Right atrium auricular region (tissue), 2 donors: ENCODE measurements around the gene TIGIT. TPM values are rescaled to one million over a fixed set of nuclear protein-coding genes. Genes with fewer than 3 reads are reported as not detected.
"Not testable (repeated sequence)": the region's sequence is repeated elsewhere in the genome, so short reads cannot be mapped to it uniquely, and the experiment has no call there.

Experiments used
- DNase-seq: peaks from one replicate; pipeline ENCODE4 v3.0.0-alpha.2; 2019; ENCODE audit warnings: low spot score
- H3K27ac ChIP-seq, 2 donors: fragments of 200-600 bp; sonication (generic); 1 replicate in 1 of 2; 2 replicates in 1 of 2; pipeline ENCODE4 v1.5.1; 2016 to 2019
- H3K27me3 ChIP-seq, 2 donors: fragments of 200-600 bp; sonication (generic); one replicate each; pipeline versions ENCODE4 v1.5.1 to v1.6.0; 2017 to 2019
- H3K36me3 ChIP-seq: fragments of 200-600 bp; sonication (generic); one replicate; pipeline ENCODE4 v1.5.1; 2016
- H3K4me1 ChIP-seq, 2 donors: fragments of 200-600 bp; sonication (generic); one replicate each; pipeline versions ENCODE4 v1.5.1 to v1.6.0; 2017 to 2019
- H3K4me3 ChIP-seq, 2 donors: fragments of 200-600 bp; sonication (generic); 1 replicate in 1 of 2; 2 replicates in 1 of 2; pipeline ENCODE4 v1.5.1; 2017 to 2019; ENCODE audit warnings: mild to moderate bottlenecking in 1 of 2, moderate library complexity in 1 of 2
- H3K9me3 ChIP-seq, 2 donors: fragments of 200-600 bp; sonication (generic); one replicate each; pipeline ENCODE4 v1.5.1; 2019
- CTCF ChIP-seq, 2 donors: fragments of 200-600 bp; sonication (generic); IDR thresholded peaks; one replicate each; pipeline ENCODE4 v1.5.1; 2019; ENCODE audit warnings: antibody characterized with exemption in 2 of 2
- total RNA-seq, 2 donors: library from RNA; depleted of rRNA; stranded (reverse); fragments of >200 nt; gene quantifications; one replicate each; pipeline ENCODE4 v1.1.0, GENCODE V29; 2016

TIGIT gene
- total RNA-seq, 2 donors from 2014 or later = 0.67 TPM; not detected in 1

DNA sequence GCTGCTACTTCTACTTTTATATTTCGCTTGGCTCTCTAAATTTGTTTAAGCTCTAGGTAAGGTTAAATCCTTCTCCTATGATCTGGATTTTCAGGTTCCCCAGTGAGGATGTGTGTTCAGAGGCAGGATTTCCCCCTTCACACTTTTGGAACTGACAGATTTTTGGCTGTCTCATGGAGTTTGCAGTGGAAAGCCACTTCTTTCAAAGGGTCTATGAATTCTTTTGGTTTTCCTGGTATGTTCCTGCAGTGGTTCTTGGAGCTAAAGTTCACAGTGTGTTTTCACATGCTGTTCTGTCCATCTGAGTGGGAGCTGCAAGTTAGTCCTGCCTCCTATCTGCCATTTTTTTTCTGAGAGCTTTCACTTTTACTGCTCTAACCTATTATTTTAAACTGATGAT is 21.6 kb upstream of the TIGIT start:
- Histone ChIP-seq H3K27me3 (no peaks in the 10 kb centered on the region), H3K9me3 (peaks cover 0 to 31% of the 10 kb centered on the region in 2 donors), H3K4me1 (no peaks in the 10 kb centered on the region), H3K27ac (no peak overlapping the region), H3K4me3 (no peak overlapping the region), H3K36me3 (no peaks in the 10 kb centered on the region)
- no peak for TF ChIP-seq CTCF (IDR thresholded peaks at IDR 0.05)
- DNase-seq = no peak

DNA sequence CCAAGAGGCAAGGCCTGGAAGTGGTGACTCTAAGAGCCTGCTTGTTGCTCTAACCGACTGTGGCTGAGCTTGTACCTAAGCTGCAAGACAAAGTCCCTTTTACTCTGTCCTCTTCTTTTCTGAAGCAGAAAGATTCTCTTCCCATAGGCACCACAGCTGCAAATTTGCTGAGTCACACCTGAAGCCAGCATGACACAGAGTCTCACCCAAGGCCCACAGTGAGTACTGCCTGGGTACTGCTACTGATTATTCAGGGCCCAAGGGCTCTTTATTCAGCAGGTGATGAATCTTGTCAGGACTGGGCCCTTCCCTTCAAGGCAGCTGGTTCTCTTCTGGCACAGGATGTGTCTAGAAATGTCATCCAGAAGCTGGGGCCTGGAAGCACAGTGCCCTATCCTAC is 18.9 kb upstream of the TIGIT start:
- Histone ChIP-seq H3K27ac (no peak overlapping the region), H3K4me3 (no peak overlapping the region), H3K4me1 (no peaks in the 10 kb centered on the region), H3K36me3 (no peaks in the 10 kb centered on the region), H3K27me3 (no peaks in the 10 kb centered on the region), H3K9me3 (peaks cover 0 to 9% of the 10 kb centered on the region in 2 donors)
- no peak for TF ChIP-seq CTCF (IDR thresholded peaks at IDR 0.05)
- DNase-seq = no peak

- DNase-seq, H3K9me3 ChIP-seq, H3K27me3 ChIP-seq, H3K4me3 ChIP-seq, H3K36me3 ChIP-seq, H3K4me1 ChIP-seq, H3K27ac ChIP-seq: not testable (repeated sequence)
Observed at GRCh38 chr3:114276856-114277255, 17.0 kb upstream of the TIGIT start.

GRCh38 chr3:114284644-114285043 is 9.2 kb upstream of the TIGIT start:
- no peaks in the 10 kb centered on the region for H3K4me1 ChIP-seq
- H3K4me3 ChIP-seq = no peak overlapping the region
- H3K27me3 ChIP-seq = no peaks in the 10 kb centered on the region
- no peak for TF ChIP-seq CTCF (IDR thresholded peaks at IDR 0.05)
- H3K27ac ChIP-seq = no peak overlapping the region
- no peaks in the 10 kb centered on the region for H3K9me3 ChIP-seq
- no peaks in the 10 kb centered on the region for H3K36me3 ChIP-seq
- DNase-seq = no peak

- H3K36me3 ChIP-seq = no peaks in the 10 kb centered on the region
- no peaks in the 10 kb centered on the region for H3K9me3 ChIP-seq
- no peak overlapping the region for H3K4me3 ChIP-seq
- no peak for TF ChIP-seq CTCF (IDR thresholded peaks at IDR 0.05)
- no peaks in the 10 kb centered on the region for H3K27me3 ChIP-seq
- no peak for DNase-seq
- no peak overlapping the region for H3K27ac ChIP-seq
- no peaks in the 10 kb centered on the region for H3K4me1 ChIP-seq
Observed at GRCh38 chr3:114285648-114286230, 8.1 kb upstream of the TIGIT start.

DNA sequence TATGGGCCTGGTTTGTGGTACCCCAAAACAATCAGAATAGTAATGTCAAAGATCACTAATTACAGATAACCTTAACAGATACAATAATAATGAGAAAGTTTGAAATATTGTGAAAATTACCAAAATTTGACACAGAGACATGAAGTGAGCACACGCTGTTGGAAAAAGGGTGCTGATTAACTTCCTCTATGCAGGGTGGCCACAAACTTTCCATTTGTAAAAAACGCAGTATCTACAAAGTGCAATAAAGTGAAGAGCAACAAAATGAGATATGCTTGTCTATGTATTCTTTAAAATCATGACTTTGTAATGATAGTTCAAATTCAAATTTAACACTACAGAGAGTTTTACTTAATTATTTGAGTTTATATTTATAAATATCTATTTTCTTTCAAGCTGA is 7.6 kb upstream of the TIGIT start:
- Histone ChIP-seq H3K27me3 (no peaks in the 10 kb centered on the region), H3K9me3 (no peaks in the 10 kb centered on the region), H3K4me3 (no peak overlapping the region), H3K36me3 (no peaks in the 10 kb centered on the region), H3K4me1 (peaks cover 0 to 4% of the 10 kb centered on the region in 2 donors), H3K27ac (no peak overlapping the region)
- DNase-seq = no peak
- TF ChIP-seq CTCF (IDR thresholded peaks at IDR 0.05) = no peak
